ENCODE results near the gene KSR1.
"Not testable (repeated sequence)": the region's sequence is repeated elsewhere in the genome, so short reads cannot be mapped to it uniquely, and the experiment has no call there.

Gene KSR1

DNA sequence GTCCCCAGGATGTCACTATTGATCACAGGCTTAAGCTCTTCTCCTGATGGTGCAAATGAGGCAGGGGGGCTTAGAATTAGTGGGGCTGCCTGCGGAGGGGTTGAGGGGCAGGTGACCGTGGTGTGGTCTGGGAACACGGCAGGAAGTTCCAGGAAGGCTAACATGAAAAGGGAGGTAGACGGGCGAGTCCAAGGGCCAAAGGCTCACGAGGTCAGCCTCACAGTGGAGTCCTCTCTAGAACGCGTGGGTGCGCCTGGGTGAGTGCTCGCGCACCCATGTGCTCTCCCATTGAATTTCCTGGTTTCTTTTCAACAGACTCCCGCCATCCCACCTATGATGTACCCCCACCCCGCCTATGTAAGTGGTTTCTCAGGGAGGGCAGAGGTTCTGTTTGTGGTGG is 190.0 kb downstream of the KSR1 start:
- DNase-seq: no peak

DNA sequence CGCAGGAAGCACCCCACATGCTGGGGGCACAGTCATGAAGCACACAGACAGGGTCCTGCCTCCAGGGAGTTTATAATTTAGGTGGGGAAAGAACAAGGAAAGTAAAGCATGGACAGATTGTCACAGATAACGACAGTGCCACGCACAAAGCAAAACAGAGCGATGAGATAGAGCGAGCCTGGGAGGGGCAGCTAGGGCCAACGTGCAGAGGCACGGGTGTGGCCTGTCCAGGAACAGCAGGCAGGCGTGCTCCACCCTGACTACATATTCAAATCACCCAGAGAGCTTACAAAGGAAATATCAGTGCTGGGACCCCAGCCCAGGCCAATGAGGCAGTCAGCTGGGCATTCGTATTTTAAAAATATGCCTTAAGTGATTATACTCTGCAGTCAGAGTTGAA is 191.5 kb downstream of the KSR1 start:
- no peak for DNase-seq

DNA sequence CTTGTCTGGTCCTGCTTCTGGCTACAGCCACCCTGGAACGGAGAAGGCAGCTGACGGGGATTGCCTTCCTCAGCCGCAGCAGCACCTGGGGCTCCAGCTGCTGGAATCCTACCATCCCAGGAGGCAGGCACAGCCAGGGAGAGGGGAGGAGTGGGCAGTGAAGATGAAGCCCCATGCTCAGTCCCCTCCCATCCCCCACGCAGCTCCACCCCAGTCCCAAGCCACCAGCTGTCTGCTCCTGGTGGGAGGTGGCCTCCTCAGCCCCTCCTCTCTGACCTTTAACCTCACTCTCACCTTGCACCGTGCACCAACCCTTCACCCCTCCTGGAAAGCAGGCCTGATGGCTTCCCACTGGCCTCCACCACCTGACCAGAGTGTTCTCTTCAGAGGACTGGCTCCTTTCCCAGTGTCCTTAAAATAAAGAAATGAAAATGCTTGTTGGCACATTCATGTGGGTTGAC is 192.9 kb downstream of the KSR1 start:
- not testable (repeated sequence) for DNase-seq

DNA sequence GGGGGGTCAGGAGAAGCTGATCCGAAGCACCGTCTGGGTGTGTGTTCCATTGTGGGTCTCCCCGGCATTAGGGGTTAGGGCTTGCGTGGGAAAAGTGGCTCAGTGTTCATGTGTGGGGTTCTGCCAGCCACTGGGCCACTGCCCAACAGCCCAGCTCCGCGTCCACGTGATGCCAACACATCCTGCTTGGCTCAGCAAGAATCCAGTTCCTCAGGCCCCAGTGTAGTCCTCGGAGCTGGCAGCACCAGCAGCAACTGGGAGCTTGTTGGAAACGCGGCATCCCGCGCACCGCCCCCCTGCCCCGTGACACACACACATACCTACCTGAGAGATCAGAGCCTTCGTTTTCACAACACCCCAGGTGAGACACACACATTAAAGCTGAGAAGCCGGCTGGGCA is 193.7 kb downstream of the KSR1 start:
- no peak for DNase-seq

DNA sequence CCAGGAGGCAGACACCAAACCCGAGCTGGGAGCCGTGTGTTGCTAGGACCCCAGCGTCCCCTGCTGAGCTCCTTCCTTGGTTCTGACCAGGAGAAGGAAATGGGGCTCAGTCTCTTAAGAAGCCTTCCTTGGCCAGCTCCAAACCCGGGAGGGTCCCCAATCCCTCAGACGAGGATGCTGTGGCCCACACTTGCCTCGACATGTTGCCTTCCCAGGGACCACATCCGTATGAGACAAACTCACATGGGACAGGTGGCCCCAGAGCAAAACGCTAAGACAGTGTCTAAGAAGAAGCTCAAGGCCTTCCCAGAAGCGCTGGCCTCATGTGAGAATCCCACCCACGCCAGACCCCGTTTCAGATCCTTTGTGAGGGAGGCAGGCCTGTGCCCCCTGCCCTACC is 194.6 kb downstream of the KSR1 start:
- DNase-seq: no peak

DNA sequence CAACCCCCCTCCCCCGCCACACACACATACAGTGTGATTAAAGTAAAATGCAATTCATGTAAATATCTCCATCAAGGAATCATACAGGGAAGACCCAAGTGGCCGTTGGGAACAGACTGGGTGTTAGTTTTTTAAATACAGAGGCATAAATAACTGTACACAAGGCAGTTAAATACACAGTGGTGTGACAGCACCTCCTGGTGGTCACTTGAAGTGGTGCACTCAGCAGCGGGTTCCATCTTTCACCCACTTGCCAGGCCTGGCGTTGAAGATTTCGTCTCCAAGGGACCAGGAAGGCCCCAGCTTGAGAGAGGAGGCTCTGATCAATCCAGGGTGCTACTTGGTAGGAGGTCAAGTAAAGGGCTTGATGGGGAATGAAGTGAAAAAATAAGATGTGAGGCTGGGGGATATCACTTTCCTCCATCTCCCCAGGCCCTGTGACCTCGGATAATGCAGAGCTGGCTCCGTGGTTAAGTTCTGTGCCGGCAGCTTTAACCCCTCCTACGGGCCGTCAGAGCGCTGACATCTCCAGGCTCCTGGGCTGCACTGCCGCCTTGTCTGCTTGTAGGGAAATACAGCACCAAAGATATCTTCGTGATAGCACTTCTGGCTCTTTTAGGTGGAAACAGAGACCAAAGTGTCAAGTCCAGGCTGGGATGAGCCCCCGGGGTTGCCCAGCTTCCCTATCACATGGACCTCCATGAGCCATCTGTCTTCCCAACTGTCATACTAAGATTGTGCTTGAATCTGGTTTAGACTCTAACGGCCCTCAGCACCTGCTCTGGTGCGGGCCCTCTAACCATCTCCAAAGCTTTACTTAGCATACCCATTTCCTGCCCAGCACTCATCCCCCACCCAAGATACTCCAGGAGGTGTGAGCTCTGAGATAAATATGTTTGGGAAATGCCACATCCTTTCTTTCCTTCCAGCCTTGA is 195.4 kb downstream of the KSR1 start:
- peak; percentile 38 to 55 (median 51) for DNase-seq

DNA sequence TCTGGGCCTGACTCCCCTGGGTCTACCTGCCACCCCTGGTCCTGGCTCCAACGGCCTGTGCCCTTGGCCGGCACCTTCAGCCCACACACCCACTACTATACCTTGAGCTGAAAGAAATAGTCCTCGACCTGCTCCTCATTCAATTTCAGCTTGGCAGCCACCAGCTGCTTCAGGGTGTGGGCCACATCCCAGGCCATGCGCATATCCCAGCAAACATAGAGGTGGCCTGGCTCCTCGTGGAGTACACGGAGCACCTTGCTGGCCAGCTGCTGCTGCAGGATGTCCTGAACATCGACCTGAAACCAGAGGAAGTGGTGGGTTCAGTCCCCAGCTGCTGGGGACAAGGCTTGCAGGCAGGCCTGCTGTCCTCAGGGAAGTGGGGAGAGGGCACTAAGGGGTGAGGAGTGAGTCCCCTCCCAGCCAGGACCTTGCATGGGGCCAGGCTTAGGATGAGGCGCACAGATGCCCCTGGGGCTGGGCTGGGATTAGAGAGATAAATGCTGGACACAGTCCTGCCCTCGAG is 197.3 kb downstream of the KSR1 start:
- DNase-seq: not testable (repeated sequence)

DNA sequence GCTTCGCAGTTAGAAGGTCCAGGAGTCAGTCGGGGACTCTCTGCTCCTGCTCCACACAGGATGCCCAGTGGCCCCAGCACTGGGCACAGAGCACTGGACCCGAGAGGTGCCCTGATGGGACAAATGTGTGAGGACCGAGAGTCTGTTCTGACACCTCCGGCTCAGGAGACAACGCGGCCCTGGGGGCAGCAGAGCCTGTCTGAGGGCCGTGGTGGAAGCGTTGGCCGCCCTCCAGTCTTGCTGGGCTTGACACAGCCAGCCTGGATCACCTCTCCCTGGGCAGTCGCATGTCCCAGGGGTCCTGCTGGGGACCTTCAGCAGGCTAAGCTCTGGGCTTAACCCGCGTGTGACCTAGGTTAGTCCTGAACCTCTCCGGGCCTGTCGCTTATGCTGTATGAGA is 197.9 kb downstream of the KSR1 start:
- no peak for DNase-seq

DNA sequence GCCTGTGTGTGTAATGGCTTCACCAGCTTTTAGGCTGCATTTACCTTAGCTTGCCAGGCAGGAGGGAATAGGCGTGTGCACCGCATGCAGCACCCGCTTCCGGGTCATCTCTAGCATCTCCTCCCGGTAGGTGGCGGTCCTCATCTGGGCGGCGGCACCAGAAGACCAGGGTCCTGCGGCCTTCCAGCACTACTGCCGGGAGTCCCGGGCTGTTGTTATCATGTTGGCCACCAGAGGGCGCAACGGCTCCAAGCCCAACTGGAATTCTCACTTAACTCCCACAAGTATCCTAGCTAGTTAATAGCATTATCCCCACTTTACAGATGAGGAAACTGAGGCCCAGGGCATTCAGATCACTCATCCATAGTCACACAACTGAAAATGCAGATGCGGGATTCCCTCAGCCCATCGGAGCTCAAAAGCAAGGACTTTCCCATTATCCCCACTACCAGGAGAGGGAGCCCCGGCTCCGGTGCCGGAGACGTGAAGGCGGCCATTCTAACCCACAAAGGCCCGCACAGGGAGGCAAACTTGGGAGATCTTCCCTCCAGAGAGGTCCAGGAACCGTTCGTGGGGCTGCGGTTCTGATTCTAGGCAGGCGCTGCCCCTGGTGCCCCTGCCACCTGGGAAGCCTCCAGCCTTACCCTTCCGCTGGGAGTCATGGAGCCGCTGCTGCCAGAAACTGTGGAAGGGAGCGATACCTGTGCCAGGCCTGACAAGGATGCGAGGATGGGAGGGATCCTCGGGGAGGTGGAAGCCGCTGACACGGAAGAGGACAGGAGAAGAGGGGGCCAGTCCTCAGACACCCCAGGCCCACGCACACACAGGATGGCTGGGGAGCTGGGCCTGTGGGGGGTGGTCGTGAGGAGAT is 198.6 kb downstream of the KSR1 start:
- peak; percentile 13 to 51 (median 38) for DNase-seq

DNA sequence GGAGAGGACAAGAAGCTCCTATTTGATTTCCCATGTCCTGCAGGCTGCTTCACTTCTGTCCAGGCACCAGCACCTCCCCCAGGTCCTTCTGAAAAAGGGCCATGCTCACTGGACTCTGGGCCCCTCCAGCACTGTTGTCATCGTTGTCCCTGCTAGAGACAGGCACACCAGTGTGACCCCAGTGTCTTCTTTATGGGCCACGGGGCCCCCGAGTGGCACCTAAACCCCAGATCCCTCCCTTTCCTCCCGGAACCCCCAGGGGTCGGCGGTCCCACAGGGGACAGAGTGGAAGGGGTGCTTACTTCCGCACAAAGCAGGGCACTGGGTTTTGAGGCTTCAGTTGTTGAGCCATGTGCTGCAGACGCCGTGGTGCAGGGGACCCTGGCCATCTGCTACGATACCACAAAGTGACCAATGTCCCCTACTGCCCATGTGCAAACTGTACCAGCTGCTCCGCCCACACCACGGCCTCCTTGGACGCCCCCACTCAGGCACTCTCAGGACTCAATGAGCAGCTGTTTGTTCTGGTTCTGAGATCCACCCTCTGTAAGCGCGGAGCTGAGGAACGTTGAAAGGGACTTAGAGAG is 199.4 kb downstream of the KSR1 start:
- not testable (repeated sequence) for DNase-seq

DNA sequence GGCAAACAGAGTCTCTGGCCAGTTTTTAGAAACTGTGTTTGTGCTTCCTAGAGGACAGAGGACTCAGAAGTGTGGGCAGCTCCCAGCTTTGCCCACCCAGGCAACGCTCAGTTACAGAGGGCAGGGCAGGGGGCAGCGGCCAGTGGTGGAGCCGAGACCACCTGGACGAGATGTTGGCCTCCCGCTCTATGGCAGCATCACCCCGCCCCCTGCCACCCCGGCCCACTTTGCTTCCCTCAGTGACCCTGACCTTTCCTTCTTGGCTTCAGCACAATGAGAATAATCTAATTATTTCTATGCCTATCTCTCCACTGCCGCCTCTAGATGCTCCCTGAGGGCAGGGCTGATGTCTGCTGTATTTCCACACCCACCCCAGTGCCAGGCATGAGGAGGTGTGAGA is 200.4 kb downstream of the KSR1 start:
- DNase-seq: not testable (repeated sequence)

DNA sequence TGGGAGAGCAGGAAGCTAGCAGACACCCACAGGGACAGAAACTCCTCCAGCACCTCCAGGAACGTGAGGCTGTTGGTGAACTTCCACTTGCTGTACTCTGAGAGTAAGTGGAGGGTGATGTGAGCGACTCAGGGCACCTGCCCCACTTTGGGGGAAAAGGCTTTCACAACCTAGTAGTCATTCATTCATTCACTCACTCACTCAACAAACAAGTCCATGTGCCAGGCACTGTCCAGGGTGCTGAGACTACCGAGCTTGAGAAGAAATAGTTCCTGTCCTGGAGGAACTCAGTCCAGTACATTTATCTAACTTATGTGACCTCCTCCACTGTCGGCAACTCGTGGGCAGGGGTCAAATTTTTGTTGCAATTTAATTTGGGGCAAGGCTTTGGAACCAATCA is 201.4 kb downstream of the KSR1 start:
- DNase-seq: no peak

DNA sequence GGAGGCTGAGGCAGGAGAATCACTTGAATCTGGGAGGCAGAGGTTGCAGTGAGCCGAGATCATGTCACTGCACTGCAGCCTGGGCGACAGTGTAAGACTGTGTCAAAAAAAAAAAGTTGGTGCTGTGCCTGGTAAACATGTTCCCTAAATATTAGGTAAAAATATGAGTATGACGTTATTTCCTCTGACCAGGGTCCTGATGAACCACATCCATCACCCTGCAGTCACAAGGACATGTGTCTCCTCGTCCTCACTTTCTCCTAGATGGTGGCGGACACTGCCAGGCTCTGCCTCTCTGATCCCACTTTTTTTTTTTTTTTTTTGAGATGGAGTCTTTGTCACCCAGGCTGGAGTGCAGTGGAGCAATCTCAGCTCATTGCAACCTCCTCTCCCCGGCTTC is 203.4 kb downstream of the KSR1 start:
- no peak for DNase-seq

DNA sequence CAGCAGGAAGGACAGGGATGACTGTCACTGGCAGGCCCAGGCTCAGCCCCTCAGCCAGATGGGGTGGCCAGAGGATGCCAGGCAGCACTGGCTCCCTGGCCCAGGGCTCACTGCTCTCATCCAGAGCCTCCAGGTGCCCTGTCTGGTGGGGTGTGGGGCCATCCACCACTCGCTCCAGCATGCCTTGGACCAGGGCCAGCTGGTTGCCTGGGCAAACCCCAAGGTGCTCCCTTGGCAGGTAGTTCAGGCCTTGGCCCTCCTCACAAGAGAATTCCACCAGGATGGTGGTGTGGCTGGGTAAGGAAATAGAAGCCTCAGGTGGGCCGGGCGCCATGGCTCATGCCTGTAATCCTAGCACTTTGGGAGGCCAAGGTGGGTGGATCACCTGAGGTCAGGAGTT is 204.2 kb downstream of the KSR1 start:
- DNase-seq: no peak

DNA sequence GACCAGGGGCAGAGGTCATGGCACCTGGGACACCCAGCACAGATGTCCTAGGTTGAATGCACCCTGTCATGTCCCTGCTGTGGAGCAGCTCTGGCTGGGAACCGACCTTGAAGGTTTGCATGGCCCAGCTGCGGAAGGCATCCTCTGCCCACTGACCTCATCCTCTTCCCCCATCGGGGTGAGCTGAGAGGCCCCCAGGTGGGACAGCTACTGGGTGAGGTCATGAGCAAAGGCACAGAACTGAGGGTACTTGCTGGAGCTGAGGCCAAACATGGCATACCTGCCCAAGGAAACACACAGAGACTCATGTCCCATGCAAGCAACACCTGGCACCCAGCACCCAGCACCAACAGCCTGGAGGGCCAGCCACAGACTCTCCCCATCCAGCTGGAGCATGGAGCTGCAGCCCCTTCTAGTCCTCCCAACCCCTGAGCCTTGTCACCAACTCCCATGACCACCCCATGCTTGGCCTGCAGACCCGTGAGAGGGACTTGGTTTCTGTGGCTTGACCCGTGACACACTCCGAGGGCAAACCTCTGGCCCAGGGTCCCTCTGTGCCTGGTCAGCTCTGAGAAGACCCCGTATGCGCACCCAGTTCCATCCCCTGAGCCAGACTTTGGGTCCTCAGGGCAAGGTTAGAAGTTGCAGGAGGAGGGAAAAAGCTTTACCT is 207.8 kb downstream of the KSR1 start:
- DNase-seq: no peak

DNA sequence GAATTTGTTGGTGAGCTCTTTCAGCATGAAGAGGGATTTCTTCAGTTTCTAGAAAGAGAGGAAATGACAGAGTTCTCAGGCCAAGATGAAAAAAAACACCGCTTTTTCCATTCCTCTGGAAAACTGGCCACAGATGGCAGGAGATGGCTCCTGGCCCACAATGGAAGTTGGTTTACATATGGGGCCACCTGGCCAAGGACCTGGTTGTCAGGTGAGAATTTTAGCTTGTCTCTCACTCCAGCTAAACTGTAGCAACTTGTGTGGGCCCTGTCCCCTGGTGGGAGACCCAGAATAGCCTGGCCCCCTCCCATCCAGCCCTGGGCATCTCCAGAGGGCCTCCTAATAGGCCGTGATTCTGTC is 208.3 kb downstream of the KSR1 start:
- DNase-seq: no peak

DNA sequence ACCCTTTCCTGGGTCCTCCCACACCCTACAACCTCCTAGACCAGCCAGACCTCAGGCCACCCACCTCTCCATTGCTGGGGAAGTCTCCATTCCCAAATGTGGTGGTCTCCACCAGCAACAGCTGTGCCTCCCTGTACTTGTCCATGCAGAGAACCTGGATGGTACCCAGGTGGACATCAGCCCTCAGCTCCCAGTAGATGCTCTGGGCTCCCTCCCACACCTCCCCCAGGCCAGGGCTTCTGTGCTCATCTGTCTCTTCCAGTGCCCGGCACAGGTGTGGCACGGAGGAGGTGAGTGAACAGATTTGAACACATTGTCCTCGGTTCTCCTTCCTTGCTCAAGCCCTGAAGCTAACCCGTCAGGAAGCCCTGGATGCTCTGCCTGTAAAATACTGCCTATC is 209.3 kb downstream of the KSR1 start:
- no peak for DNase-seq

DNA sequence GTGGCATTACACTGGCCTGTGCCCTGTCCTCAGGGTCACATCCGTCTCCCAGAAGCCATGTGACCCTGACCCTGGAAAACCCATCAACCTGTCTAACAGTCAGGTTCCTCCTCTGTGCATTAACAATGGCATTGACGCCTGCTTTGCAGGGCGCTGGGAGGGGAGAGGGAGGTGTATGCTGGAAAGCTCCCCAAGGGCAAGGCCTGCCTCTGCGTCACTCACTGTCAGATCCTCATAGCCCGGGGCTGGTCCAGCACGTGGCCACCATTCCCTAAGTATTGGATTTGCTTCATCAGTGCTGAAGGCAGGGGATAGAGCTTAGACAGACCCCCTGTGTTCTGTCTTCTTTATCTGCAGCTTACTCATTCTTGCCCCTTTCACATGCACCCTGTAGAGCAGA is 210.0 kb downstream of the KSR1 start:
- not testable (repeated sequence) for DNase-seq

DNA sequence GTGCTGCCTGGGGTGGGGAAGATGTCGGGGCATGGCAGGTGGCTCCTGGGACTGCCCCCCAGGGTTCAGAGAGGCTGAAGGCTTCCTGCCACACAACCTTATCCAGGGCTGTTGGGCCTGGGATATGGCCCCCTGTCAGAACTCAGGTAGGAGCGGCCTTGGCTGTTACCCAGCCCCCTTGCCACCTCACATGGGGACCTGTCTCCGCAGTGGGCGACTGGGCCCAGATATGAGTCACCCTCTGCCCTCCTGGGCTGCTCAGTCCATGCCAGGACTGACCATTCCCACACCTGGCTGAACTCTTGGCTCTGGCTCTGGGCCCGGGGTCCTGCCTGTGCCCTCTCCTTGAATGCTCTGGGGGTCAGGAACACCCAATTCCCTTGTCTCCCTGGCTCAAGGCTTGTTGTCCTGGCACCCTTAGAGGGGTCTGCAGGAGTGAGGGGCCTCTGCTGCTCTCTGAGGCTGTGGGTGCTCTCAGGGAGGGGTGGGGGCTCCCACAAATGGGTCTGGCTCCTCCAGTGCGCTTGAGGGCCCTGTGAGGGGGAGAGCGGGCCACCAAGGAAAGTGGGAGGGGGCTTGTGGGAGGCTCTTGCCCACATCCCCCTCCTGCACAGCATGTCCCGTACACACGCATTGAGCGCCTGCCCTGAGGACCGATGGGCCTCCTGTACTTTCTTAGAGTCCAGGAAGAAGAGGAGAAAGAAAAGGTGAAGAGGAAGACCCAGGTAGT is 210.7 kb downstream of the KSR1 start:
- DNase-seq: no peak

DNA sequence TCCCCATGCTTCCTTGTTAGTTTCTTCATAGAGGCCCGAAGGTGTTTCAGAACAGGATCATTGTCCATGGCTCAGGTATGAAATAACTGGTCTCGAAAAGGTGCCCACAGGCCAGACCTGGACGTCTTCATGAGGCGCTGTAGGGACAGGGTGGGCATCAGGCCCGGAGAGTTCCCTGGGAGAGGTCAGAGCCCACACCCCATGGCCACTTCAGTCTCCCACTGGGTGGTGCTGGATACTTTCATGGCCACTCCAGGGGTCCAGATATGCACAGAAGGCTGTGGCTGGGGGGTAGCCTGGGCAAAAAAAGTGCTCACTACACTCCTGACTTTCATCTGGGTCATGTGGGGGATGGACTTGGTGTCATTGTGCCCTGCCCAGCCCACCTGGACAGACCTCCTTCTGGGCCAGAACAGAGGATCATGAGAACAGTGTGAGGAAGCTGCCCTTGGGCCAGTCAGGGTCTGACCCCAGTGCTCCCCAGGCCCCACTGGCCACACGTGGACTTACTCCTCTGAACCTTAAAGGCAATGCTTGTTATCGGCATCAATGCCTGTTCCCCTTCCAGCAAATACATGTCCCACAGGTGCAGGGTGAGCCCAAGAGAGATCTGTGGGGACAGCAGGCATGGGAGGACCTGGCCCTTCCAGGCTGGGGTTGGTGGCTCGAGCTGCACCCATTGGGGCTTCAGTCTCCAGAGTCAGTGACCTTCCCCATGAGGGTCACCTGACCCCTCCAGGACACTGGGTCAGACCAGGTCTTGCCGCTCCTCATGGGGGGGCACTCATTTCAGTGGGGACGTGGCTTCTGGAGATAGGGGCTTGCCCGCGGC is 211.6 kb downstream of the KSR1 start:
- DNase-seq: no peak

DNA sequence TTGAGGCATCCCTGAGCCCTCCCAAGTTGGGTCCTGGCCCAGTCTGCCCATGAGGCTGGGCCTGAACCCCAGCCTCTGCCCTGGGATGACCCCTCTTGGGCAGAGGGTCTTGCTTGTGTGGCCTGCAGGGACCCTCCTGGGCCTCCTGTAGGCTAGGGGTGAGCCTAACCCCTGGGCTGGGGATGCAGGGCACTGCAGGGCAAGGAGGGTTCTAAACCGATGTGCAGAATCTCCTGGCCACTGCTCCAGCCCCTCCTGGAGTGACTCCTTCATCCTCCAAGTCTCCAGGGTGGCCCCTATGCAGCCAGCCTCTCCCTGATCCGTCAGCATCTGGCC is 212.2 kb downstream of the KSR1 start:
- no peak for DNase-seq
